ENCODE measurements around the gene PRDX5. TPM values are rescaled to one million over a fixed set of nuclear protein-coding genes. Genes with fewer than 3 reads are reported as not detected.

The PRDX5 gene
- total RNA-seq, 1 experiment from 2014 or later = 228 TPM

GRCh38 chr11:64316672-64317324, 1.1 kb upstream of the PRDX5 start:
- Histone ChIP-seq H2BK12ac (ENCODE audit: insufficient read length, low read depth, low read length) (no peak overlapping the region), H4K8ac (replicated peaks; ENCODE audit: insufficient read length, low read depth, low read length) (no peak overlapping the region), H3K4me1 (ENCODE audit: insufficient read depth, low read length) (no peaks in the 10 kb centered on the region), H3K9ac (ENCODE audit: extremely low read depth, insufficient read length, low read length) (peak overlapping the region; percentile 73), H2BK120ac (ENCODE audit: low read depth, low read length, poor library complexity, severe bottlenecking) (no peak overlapping the region), H3K79me1 (ENCODE audit: insufficient read depth, low read depth, low read length, poor library complexity, severe bottlenecking) (no peaks in the 10 kb centered on the region), H4K20me1 (ENCODE audit: control insufficient read depth, insufficient read depth, insufficient read length) (peaks cover 2% of the 10 kb centered on the region), H3K23ac (ENCODE audit: insufficient read length, low read depth, low read length) (no peak overlapping the region), H3T11ph (ENCODE audit: low read length) (no peak overlapping the region), H3K9me3 (ENCODE audit: control insufficient read depth, low read depth, low read length) (no peaks in the 10 kb centered on the region), H2AK5ac (ENCODE audit: insufficient read length, low read length) (no peak overlapping the region), H2BK5ac (ENCODE audit: insufficient read length, low read length) (no peak overlapping the region), H3K14ac (ENCODE audit: insufficient read depth, low read length) (peak overlapping the region; percentile 77), H3K79me2 (ENCODE audit: insufficient read depth, low read length) (peaks cover 4% of the 10 kb centered on the region; the same call in 1 of the 2 replicates), H3K27me3 (ENCODE audit: insufficient read depth, low read length) (no peaks in the 10 kb centered on the region), H2BK15ac (ENCODE audit: low read depth, low read length) (no peak overlapping the region), H4K5ac (ENCODE audit: insufficient read length, low read depth, low read length) (no peak overlapping the region), H3K23me2 (ENCODE audit: insufficient read length, low read depth, low read length, poor library complexity, severe bottlenecking) (peaks cover 3% of the 10 kb centered on the region), H4K91ac (ENCODE audit: insufficient read length, low read depth, low read length) (no peak overlapping the region), H3K56ac (ENCODE audit: insufficient read length, low read depth, low read length) (no peak overlapping the region), H3K18ac (ENCODE audit: insufficient read length, low read depth, low read length) (peak overlapping the region; percentile 76), H3K27ac (ENCODE audit: insufficient read length, low read depth, low read length) (no peak overlapping the region), H3K4me2 (ENCODE audit: insufficient read depth, insufficient read length, low read length) (peak overlapping the region; percentile 51), H2AFZ (ENCODE audit: low read length) (no peak overlapping the region), H3K4ac (ENCODE audit: low read depth, low read length) (no peak overlapping the region), H2BK20ac (ENCODE audit: low read depth, low read length, poor library complexity, severe bottlenecking) (no peak overlapping the region)
- H3K4me3 Mint-ChIP-seq = peak overlapping the region; percentile 90 to 93
- peak overlapping the region; percentile 99 to 100 (median 99) for H3K27ac Mint-ChIP-seq
- TF ChIP-seq, protein P1, sequence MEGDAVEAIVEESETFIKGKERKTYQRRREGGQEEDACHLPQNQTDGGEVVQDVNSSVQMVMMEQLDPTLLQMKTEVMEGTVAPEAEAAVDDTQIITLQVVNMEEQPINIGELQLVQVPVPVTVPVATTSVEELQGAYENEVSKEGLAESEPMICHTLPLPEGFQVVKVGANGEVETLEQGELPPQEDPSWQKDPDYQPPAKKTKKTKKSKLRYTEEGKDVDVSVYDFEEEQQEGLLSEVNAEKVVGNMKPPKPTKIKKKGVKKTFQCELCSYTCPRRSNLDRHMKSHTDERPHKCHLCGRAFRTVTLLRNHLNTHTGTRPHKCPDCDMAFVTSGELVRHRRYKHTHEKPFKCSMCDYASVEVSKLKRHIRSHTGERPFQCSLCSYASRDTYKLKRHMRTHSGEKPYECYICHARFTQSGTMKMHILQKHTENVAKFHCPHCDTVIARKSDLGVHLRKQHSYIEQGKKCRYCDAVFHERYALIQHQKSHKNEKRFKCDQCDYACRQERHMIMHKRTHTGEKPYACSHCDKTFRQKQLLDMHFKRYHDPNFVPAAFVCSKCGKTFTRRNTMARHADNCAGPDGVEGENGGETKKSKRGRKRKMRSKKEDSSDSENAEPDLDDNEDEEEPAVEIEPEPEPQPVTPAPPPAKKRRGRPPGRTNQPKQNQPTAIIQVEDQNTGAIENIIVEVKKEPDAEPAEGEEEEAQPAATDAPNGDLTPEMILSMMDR (conservative IDR thresholded peaks at IDR 0.05) = peak; percentile 41; the same call in 2 of the 3 replicates
- H3K27me3 Mint-ChIP-seq (ENCODE audit: low read depth) = no peaks in the 10 kb centered on the region
- H3K9me3 Mint-ChIP-seq = no peaks in the 10 kb centered on the region
- peaks cover 14 to 17% of the 10 kb centered on the region in 2 experiments for H3K4me1 Mint-ChIP-seq
- DNase-seq = no peak
- WGBS (ENCODE audit: extremely low coverage, insufficient read length, low lambda C conversion rate) = no CpG with 5 or more reads among the region's 32 CpGs
- H3K36me3 Mint-ChIP-seq (ENCODE audit: insufficient read depth in 1 of 3, low read depth in 3 of 3) = peaks cover 22 to 51% (median 38%) of the 10 kb centered on the region in 3 experiments; a peak in 6 of 7 replicates
